Mesothelial cell of epicardium (in vitro differentiated cells): Measurements from ENCODE around the gene CCNF. TPM values are rescaled to one million over a fixed set of nuclear protein-coding genes. Genes with fewer than 3 reads are reported as not detected.

ENCODE experiments used
- DNase-seq, 2 experiments: peaks; one replicate each; pipeline ENCODE4 v3.0.0; 2021; ENCODE audit warnings: low spot score in 2 of 2; ENCODE audit not compliant: unreplicated experiment in 2 of 2
- H3K27ac Mint-ChIP-seq: 2 replicates; pipeline ENCODE4 v1.8.0; 2021; ENCODE audit warnings: mixed read lengths
- H3K27me3 Mint-ChIP-seq: 2 replicates; pipeline ENCODE4 v1.8.0; 2021; ENCODE audit warnings: low read depth, mixed read lengths
- H3K36me3 Mint-ChIP-seq: 2 replicates; pipeline ENCODE4 v1.8.0; 2021; ENCODE audit warnings: mixed read lengths
- H3K4me1 Mint-ChIP-seq: 2 replicates; pipeline ENCODE4 v1.8.0; 2021; ENCODE audit warnings: mixed read lengths
- H3K4me3 Mint-ChIP-seq: 2 replicates; pipeline ENCODE4 v1.8.0; 2021; ENCODE audit warnings: mild to moderate bottlenecking, moderate library complexity, mixed read lengths
- H3K9me3 Mint-ChIP-seq: 2 replicates; pipeline ENCODE4 v1.8.0; 2021; ENCODE audit warnings: mixed read lengths
- CTCF ChIP-seq: fragments of 200-600 bp; sonication (generic); IDR thresholded peaks from one replicate; pipeline ENCODE4 v1.5.0; 2021; ENCODE audit warnings: antibody characterized with exemption; ENCODE audit not compliant: unreplicated experiment
- total RNA-seq: library from RNA; stranded (reverse); gene quantifications from 3 replicates; pipeline ENCODE4 v1.2.1, GENCODE V29; 2021

Gene CCNF
- total RNA-seq, 1 donor from 2014 or later, result 17.4 TPM

DNA sequence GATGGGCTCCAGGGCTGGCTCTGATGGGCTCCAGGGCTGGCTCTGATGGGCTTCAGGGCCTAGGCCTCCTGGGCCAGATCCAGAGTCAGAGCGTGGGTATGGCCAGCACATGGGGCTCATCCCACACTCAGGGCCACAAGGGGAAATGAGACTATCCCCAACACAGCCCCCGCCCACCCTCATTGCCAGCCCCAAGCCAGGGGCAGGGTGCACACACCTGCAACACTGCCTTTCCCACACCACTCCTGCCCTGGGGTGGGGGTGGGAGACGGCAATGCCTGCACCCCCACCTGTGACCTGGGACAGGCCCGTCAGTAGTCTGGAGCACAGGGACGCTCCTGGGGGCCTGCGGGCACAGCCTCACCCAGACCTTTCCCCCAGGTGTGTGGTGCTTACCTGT is 70.2 kb downstream of the CCNF start:
- Mint-ChIP-seq H3K27ac (no peak overlapping the region), H3K36me3 (peaks cover 5% of the 10 kb centered on the region), H3K4me1 (peaks cover 13% of the 10 kb centered on the region), H3K9me3 (no peaks in the 10 kb centered on the region), H3K4me3 (no peak overlapping the region), H3K27me3 (no peaks in the 10 kb centered on the region)
- DNase-seq, result no peak
- no peak for TF ChIP-seq CTCF

DNA sequence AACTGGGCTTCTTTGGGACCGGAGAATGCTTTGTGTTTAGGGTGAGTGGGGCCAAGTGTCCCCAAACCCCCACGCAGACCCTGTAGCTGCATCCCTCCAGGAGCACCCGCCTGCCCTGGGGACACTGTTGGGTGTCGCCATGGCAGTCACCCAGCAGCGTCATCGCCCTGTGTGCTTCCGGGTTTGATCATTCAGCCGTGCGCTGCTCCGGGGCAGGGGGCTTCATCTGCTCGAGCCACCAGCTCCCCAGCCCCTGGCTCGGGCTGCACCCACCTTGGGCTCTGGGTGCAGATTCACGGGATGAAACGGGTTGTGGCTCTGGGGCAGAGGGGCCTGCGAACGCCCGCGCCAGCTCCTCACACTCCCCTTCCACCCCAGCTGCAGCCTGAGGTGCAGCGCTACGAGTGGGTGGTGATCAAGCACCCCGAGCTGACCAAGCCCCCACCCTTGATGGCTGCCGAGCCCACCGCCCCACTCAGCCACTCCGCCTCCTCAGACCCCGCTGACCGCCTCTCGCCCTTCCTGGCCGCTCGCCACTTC is 70.7 kb downstream of the CCNF start:
- Mint-ChIP-seq H3K4me3 (no peak overlapping the region), H3K4me1 (peaks cover 18% of the 10 kb centered on the region), H3K27me3 (no peaks in the 10 kb centered on the region), H3K27ac (no peak overlapping the region), H3K9me3 (no peaks in the 10 kb centered on the region), H3K36me3 (peaks cover 5% of the 10 kb centered on the region)
- DNase-seq, result no peak
- no peak for TF ChIP-seq CTCF

DNA sequence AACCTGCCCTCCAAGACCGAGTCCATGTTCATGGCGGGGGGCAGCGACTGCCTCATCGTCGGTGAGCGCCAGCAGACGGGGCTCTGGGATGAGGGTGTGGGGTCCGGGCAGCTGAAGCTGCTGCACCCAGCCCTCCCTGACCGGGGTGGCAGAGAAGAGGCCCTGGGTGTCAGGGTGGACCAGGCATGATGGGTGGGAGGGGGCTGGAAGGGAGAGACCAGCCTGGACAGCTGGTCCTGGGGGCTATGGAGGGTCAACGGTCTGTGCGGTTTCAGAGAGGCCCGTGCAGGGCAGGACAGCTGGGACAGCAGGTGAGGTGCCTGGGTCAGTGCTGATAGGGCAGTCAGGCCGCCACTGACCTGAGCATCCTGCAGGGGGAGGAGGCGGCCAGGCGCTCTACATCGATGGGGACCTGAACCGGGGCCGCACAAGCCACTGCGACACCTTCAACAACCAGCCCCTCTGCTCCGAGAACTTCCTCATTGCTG is 71.2 kb downstream of the CCNF start:
- no peak overlapping the region for H3K4me3 Mint-ChIP-seq
- H3K4me1 Mint-ChIP-seq, result peaks cover 18% of the 10 kb centered on the region
- no peaks in the 10 kb centered on the region for H3K27me3 Mint-ChIP-seq
- no peak for TF ChIP-seq CTCF
- no peak overlapping the region for H3K27ac Mint-ChIP-seq
- no peaks in the 10 kb centered on the region for H3K9me3 Mint-ChIP-seq
- no peak for DNase-seq
- peaks cover 5% of the 10 kb centered on the region for H3K36me3 Mint-ChIP-seq

DNA sequence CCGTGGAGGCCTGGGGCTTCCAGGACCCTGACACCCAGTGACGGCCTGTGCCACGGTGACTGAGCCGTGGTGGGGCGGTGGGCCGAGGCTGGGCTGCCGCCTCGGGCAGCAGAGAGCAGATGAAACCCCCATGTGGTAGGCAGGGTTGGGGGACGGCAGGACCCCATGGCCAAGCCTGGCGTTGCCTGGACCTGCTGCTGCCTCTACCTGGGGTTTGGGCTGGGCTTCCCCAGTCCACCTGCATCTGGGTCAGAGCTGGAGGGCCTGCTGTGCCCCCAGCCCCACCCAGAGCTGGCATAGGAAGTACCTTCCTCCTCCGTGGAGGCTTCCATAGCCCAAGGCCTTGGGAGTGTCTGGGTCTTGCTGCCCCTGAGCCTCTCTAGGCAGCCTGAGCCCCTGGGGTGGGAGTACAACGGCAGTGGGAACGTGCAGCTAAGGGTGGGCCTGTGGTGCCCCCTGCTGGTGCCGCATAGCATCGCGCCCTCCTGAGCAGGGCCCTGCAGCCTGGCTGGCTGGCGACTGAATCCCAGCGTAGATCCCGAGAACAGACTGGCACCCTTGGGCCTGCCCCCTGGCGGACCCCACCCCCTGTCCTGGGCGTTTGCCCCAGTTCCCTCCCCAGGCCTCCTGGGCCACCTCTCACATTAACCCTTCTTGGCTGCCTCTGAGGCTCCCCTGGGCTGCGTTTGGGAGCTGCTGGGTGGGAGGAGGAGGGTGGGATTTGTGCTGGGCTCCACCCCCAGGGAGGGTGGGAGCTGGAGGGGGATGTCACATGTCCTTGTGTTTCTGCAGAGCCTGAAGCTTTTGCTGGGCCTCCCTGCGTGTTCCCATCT is 71.9 kb downstream of the CCNF start:
- DNase-seq, result peak; percentile 78 to 97
- Mint-ChIP-seq H3K4me3 (peak overlapping the region; percentile 61), H3K27ac (peak overlapping the region; percentile 71), H3K27me3 (no peaks in the 10 kb centered on the region), H3K9me3 (no peaks in the 10 kb centered on the region), H3K4me1 (peaks cover 18% of the 10 kb centered on the region), H3K36me3 (peaks cover 5% of the 10 kb centered on the region)
- peak; percentile 98 for TF ChIP-seq CTCF

- peaks cover 5% of the 10 kb centered on the region for H3K36me3 Mint-ChIP-seq
- TF ChIP-seq CTCF, result no peak
- H3K4me1 Mint-ChIP-seq, result peaks cover 18% of the 10 kb centered on the region
- no peaks in the 10 kb centered on the region for H3K9me3 Mint-ChIP-seq
- peak overlapping the region; percentile 98 for H3K27ac Mint-ChIP-seq
- no peaks in the 10 kb centered on the region for H3K27me3 Mint-ChIP-seq
- H3K4me3 Mint-ChIP-seq, result peak overlapping the region; percentile 61
- DNase-seq, result no peak
Measured at GRCh38 chr16:2501946-2502895, 73.0 kb downstream of the CCNF start.
